ENCODE results near the gene ST6GALNAC1.

- TF ChIP-seq POLR2A (IDR thresholded peaks at IDR 0.05), result no peak
- TF ChIP-seq CTCF (IDR thresholded peaks at IDR 0.05), result no peak
- no peak for TF ChIP-seq EP300 (IDR thresholded peaks at IDR 0.05)
- TF ChIP-seq POLR2AphosphoS5 (IDR thresholded peaks at IDR 0.05), result no peak
Measured at GRCh38 chr17:76667786-76668453, 24.4 kb upstream of the ST6GALNAC1 start.
